GM18508 (cell line): ENCODE data around the gene YIPF4.
"Not testable (repeated sequence)": the region's sequence is repeated elsewhere in the genome, so short reads cannot be mapped to it uniquely, and the experiment has no call there.

ENCODE experiments used
- ATAC-seq: cut with Tn5 transposase; IDR thresholded peaks from one replicate; pipeline ENCODE4 v1.9.1; 2021; ENCODE audit warnings: moderate number of reproducible peaks; ENCODE audit not compliant: insufficient read depth, unreplicated experiment

Gene YIPF4

DNA sequence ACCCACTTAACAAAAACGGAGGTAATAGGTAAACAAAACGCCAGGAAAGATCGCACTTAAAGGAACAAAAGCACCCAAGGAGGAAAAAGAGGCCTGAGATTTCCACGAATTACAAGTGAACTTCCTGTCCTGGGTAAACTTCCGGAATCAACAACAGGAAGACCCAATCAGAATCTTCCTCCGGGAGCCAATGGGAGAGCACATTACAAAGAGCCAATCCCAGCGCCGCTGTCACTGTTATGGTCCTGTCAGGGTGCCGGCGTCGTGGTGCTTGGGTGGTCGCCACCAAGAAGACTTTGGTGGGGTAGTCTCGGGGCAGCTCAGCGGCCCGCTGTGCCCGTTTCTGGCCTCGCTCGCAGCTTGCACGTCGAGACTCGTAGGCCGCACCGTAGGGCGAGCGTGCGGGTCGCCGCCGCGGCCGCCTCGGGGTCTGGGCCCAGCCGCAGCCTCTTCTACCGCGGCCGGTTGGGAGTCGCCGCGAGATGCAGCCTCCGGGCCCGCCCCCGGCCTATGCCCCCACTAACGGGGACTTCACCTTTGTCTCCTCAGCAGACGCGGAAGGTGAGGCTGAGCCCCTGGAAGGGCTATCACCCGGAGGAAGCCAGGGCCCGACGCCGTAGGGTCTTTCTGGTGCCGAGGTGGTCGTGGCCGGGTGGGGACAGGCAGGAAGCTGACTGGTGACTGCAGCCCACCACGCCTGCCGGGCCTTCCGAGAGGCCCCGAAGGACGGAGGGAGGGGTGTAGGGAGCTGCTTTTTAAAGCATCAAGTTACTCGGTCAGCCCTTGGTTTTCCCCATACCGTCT, at the start of gene YIPF4:
Gene YIPF4, plus strand, starts transcription at position 231 of the 804 bp plus-strand sequence. Its CDS starts 252 bp downstream, at position 483.
- peak; percentile 94 for ATAC-seq

DNA sequence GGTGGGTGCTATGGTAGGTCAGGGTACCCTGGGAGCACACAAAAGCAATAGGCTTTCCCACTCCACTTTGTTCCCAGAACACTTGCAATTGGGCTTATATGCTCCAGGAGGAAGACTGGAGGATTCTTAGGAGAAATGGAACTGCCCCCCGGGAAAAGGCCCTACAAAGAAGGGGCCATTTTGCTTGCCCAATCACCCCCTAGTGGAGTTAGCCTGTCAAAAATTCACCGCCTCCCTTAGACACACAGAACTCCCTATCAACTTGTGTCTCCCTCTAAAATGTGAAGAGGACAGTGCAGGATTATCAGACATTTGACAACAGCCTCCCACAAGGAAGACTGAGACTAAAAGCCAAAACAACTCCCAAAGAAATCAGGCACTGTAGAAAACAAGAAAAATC, 49.5 kb upstream of the YIPF4 start:
- ATAC-seq: no peak

DNA sequence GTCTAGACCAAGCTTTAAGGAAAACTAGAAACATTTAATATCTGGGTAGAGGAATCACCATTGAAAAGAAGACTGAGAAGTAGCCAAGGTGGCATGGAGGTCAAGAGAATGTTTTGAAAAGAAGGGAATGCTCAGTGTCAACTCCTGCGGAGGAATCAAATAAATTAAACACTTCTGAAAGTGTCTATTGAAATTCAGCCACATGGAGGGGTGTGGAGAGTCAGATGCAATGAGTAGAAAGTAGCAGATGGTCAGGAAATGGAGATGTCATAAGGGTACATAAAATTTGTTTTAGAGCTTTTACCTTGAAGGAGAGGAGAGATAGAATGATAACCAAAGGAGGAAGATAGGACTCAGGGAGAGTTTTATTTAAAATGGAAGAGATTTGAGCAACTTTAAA, 48.1 kb upstream of the YIPF4 start:
- ATAC-seq: no peak

DNA sequence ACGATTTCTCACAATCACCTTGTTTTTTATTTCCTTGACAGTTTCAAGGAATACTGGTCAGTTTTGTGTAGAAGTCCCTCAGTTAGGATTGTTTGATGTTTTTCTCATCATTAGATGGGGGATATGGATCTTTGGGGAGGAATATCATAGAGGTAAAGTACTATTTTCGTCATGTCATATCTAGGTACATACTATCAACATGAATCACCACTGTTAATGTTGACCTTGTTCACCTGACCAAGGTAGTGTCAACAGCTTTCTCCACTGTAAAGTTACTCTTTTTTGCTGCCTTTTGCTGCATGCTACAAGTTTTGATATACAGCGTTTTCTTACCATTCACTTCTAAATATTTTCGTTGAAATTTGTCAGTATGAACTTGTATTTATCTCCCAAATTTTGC, 45.7 kb upstream of the YIPF4 start:
- no peak for ATAC-seq

DNA sequence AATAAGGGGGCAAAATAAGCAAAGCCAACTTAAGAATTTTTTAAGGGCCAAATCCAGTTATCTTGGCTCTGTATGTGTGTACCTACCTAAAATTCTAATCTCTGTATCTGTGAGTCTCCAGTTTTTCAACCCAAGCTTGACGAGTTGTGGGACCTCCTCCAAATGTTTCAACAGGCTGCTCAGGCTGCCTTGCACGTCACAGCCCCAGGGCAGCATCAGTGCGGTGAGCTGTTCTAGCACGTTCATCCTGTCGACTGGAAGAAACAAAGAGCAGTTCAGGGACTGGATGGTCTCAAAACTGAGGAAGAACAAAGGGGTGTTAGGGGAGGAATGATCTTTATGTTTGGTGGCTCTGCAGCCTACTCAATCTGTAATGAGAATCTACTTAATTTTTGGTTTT, 42.4 kb upstream of the YIPF4 start:
- ATAC-seq: no peak

DNA sequence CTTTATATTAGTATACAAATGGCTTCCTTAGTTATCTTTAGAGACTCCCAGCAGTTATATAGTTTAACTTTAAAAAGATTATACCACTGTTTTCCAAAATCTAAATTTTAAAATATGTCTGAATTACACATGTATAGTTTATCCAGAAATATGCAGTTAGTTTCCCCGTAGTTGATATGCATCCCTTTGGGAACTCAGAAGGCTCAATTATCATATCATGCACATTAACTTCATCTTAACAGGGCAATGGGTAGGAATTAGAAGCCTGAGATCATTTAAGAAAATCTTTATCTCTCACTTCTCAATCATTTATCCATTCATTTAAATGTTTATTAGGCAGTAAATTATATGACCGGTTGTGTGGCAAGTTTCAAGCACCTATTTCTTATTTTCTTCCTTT, 40.2 kb upstream of the YIPF4 start:
- ATAC-seq: no peak

DNA sequence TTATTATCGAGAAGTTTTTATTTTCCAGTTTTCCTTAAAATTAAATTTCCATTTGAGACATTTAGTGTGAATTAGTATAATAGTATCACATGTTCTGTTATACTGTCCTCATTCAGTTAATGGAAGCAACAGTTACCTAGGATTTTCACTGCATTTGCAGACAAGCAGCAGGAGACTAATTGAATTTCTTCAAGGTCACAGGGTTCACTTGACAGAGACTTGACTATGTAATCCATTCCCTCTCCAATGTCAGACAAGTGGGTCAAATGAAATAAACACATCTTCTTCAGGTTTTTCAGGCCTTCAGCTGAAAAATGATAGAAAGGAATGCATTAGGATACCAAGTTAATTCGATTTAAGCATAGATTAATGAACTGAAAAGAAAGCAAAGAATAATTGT, 39.7 kb upstream of the YIPF4 start:
- no peak for ATAC-seq

DNA sequence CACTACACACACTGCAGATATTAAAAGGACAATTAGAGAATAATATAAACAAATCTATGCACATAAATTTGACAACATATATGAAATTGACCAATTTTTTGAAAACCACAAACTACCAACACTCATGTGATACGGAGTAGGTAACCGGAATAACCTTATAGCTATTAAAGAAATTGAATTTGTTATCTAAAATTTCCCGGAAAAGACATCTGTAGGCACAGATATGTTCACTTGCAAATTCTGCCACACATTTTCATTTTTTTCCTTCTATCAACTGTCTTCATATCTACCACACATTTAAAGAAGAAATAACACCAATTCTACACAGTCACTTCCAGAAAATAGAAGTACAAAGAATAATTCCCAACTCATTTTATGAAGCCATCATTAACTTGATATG, 35.4 kb upstream of the YIPF4 start:
- ATAC-seq: no peak

DNA sequence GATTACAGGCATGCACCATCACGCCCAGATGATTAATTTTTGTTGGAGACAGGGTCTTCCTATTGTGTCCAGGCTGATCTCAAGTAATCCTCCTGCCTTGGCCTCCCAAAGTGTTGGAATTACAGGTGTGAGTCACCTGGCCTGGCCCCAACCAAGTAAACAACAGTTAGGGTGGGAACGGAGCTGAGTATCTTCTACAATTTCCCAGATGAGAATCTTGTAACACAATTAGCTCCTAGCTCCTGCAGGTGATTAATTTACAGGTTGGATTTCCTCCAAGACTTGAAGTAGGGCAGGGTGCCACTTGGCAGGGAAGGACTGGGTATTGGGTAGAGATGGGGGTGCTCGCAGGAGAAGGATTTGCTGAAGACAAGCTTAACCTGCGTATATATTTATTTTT, 30.8 kb upstream of the YIPF4 start:
- ATAC-seq: no peak

DNA sequence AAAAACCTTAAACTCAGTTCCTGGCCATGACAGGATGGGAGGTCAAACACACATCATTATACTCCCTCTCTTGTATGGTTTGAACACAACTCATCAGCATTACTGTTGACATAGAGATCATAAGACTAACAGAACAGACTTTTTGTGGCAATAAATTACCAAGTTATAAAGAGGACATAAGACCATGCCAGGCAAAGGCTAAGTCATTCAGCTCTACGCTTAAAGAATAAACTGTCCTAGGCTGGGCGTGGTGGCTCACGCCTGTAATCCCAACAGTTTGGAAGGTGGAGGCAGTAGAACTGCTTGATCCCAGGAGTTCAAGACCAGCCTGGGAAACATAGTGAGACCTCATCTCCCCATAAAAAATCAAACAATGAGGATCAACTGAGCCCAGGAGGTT, 29.4 kb upstream of the YIPF4 start:
- no peak for ATAC-seq

DNA sequence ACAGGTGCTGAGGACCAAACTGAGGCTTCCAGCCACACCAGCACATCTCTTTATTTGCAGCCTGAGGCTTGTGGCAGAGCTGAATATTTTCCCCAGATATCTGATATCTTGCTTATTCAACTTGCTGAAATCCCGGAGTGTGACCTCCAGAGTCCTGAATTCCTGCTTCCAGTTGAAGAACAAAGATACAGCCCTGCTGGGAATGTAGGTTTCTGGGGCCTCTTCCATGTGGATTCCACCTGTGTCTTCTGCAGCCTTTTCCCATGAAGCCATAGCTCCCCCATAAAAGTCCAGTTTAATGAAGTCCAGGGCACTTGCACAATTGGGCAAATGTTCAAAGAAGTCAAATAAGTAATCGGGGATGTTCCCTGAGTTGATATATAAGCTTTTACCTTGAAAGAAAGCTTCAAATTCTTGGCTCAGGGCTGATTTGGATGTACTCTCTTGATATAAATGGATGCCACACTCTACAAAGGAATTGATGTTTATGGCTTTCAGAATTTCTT, 27.9 kb upstream of the YIPF4 start:
- no peak for ATAC-seq

DNA sequence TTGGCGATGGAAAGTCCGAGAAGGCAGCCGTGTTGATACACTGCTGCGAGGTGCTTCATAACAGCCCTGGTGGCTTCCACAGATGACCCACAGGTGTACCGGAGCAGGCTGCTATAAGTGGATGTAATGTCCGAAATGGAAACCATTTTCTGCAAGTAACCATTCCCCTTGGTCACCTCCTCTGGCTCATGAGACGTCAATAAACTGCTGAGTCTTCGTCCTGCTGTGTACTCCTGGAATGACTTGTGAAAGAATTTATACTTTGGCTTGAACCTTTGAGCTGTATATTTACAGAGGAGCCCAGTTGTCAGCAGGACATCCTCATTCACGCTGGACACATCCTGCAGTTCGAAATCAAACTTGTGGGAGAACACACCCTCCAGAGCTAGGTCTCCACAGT, 27.4 kb upstream of the YIPF4 start:
- no peak for ATAC-seq

DNA sequence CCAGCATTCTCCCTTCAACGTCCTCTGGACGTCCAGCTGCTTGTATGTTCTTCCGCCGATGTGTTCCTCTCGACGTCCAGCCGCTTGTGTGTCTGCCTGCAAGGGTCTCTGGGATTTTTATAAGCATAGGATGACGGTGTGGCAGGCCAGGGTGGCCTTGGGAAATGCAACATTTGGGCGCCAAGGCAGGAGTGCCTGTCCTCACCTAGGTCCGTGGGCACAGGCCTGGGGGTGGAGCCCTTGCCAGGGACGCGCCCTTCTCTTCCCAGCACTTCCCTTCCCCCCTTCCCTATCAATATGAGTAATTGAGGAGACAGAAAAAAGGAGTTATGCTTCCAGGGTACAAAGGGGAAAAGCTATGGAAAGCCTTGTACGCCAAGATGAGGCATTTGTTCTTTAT, 19.5 kb upstream of the YIPF4 start:
- no peak for ATAC-seq

DNA sequence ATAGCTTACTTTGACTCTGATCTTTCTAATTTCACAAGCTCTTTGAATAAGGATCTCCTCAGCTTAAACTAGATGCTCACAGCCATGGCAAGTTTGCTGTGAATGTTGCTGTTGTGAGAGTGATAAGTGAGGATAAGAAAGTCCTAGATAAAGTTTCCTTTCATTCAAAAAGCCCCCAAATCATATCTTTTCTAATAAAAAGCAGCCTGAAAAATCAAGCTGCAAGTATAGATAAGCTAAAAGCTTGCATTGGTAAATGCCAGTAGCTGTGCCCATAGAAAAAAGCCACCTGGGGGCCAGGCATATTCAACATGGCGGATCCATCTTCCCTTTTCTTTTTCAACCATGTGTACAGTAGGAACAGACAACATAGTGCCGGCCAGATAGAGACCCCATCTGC, 17.3 kb upstream of the YIPF4 start:
- no peak for ATAC-seq

DNA sequence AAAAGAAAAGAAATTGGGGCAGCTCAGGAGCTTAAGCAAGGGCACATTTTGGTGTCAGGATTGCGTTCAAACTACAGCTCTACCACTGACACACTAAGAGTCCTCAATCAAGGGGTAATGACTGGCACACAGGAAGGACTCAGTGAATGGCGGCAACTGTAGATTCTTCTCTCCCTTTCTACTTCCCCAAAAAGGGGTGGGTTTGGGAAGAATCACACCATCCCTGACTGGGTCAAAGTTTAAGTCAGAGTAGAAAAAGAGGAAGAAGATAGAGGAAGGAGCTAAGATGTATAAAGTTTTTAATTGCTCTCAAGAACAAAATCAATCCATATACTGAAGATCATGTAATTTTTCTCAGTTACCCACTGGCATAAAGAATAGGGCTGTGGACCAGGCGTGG, 15.6 kb upstream of the YIPF4 start:
- no peak for ATAC-seq

DNA sequence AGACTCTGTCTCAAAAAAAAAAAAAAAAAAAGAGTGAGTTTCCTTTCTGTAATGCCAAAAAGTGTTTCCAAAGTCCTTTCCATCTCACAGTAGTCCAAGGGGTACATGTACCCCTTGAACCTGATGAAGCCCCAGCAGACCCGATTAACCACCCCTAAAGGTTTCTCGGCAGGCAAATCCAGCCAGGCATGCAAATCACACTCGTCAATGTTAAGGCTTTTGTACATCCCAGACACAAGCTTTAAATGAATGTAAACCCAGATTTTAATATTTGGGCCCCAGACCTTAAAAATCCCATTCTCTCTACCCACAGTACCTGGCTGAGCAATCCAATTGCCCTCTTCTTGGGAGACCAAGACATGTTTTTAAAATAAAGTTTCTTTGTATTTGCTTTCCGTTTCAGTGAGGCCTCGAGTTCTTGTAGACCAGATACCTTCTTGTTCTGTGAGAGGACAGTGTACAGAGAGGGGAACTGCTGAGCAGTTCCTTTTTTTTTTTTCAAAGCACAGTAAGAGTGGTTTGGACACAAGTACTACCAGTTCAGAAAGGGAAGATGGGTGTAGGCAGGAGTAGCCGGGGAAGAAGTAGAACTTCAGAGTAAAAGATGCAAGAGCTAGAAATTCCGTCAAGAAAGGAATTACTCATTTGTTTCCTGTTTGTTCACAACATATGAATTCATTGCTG, 13.1 kb upstream of the YIPF4 start, which contains the start of gene NLRC4:
Gene NLRC4, minus strand, starts transcription at position 465 of the 684 bp plus-strand sequence. CDS start 8,111 bp downstream, outside the sequence.
- ATAC-seq: peak; percentile 47

DNA sequence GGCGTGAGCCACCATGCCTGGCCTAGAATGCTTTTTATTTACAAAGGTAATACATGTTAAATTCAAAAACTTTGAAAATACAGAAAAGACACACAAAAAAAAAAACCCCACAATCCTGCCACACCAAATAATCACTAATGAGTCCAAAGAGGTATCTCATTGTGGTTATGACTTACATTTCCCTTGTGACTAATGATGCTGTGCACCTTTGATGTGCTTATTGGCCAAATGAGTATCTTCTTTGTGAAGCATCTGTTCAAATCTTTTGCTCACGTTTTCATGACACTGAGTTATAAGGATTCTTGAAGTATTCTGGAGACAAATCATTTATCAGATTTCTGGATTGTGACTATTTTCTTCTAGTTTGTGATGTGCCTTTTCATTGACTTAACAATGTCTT, 6.6 kb upstream of the YIPF4 start:
- ATAC-seq: no peak

DNA sequence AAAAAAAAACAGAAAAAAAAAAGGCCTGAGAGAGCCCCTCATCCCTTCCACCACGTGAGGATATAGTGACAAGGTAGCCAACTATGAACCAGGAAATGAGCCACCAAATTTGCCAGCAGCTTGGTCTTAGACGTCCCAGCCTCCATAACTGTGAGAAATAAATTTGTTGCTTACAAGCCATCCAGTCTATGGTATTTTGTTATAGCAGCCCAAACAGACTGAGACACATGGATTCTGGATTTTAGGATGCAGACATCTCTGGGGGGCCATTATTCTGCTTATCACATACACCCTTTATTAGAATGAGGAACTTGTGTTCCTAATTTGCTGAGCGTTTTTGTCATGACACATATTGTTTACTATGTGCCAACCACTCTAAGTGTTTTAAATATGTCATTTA, 5.4 kb upstream of the YIPF4 start:
- ATAC-seq: no peak

DNA sequence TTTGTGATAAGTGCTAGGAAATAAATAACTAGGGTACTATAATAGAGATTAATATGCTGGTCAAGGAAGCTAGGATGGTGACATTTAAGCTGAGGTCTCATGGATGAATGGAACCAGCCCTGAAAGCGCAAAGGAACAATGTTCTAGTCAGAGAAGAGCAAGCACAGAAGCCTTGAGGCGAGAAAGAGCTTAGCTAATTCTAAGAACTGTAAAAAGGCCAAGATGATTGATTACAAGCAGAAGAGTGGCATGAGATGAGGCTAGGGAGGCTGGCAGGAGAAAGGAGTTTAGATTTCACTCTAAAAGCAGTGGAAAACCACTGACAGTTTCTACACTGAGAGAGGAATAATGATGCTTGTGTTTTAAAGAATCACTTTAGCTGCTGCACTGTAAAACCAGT, 3.4 kb upstream of the YIPF4 start:
- ATAC-seq: no peak

DNA sequence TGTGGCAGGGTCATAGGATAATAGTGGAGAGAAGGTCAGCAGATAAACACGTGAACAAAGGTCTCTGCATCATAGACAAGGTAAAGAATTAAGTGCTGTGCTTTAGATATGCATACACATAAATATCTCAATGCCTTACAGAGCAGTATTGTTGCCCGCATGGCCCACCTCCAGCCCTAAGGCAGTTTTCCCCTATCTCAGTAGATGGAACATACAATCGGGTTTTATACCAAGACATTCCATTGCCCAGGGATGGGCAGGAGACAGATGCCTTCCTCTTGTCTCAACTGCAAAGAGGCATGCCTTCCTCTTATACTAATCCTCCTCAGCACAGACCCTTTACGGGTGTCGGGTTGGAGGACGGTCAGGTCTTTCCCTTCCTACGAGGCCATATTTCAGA, 1.9 kb upstream of the YIPF4 start:
- not testable (repeated sequence) for ATAC-seq

DNA sequence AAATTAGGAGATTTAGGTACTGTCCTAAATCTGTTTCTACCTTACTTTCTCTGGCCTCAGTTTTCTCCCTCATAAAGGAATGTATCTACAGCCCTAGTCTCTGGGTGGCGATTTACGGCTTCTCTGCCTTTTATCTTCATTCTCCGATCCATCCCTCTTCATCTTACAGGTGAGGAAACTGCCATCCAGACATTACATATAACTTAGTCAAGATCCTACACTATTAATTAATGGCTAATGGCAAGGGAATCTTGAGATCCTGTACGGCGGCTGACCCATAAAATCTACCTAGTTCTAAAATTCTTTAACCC, 386 bp upstream of the YIPF4 start:
- ATAC-seq: no peak

DNA sequence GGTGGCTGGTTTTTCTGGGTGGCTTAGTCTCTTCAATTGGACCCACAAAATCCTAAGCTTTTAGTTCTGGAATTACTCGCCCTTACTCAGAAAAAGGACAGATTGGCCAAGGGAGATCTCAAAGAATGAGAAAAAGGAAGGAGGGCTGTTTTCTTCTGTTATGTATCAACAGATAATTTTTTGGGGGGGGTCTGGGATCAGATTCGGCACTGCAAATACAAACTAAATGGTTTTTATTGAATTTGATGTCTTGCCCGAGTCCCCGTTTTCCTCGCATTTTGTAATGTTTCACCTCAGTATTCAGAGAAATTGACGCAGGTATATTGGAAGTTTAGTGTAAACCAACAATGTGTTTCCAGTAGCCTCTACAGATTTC, 762 bp downstream of the YIPF4 start:
- no peak for ATAC-seq
